NT2/D1 (cell line): ENCODE results near the gene FER.

Source experiments
- SUZ12 ChIP-seq: IDR thresholded peaks from 2 replicates; pipeline ENCODE4 v1.6.1; 2011; ENCODE audit not compliant: insufficient read length, insufficient read depth; ENCODE audit errors: extremely low read depth
- YY1 ChIP-seq: IDR thresholded peaks from 2 replicates; pipeline ENCODE4 v1.6.1; 2011; ENCODE audit not compliant: insufficient read length, insufficient read depth
- ZNF274 ChIP-seq: IDR thresholded peaks from 2 replicates; pipeline ENCODE4 v1.6.1; 2011; ENCODE audit warnings: mild to moderate bottlenecking, low read depth, low read length

DNA sequence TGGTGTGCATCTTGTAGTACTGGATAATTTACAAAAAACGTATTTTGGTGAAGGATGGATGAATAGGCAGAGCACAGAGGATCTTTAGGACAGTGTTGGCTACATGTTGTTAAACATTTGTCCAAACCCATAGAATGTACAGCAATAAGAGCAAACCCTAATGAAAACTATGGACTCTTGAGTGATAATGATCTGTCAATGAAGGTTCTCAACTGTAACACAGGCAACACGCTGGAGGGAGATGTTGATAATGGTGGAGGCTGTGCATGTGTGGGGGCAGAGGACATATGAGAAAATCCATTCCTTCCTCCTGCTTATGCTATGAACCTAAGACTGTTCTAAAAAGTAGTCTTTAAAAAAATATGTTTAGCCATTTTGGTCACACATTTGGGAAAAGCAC, 194.0 kb downstream of the FER start:
- TF ChIP-seq YY1, result no peak
- no peak for TF ChIP-seq ZNF274
- no peak for TF ChIP-seq SUZ12
